GM18861 (cell line): ENCODE data around the gene FBXW11.
A peak's percentile ranks its signal among the peaks of the same experiment; 100 is the strongest.
"Not testable (repeated sequence)": the region's sequence is repeated elsewhere in the genome, so short reads cannot be mapped to it uniquely, and the experiment has no call there.

Experiments
- ATAC-seq: cut with Tn5 transposase; IDR thresholded peaks from one replicate; pipeline ENCODE4 v1.9.1; 2021; ENCODE audit not compliant: unreplicated experiment

FBXW11 gene

DNA sequence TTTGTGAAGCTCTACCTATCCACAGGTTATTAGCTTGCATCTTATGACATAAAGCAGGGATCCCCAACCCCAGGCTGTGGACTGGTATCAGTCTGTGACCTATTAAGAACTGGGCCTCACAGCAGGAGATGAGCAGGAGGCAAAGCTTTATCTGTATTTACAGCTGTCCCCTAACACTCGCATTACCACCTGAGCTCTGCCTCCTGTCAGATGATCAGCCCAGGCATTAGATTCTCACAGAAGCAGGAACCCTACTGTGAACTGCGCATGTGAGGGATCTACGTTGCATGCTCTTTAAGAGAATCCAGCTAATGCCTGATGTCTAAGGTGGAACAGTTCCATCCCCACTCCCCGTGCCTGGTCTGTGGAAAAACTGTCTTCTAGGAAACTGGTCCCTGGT, 19.7 kb downstream of the FBXW11 start:
- no peak for ATAC-seq

GRCh38 chr5:171984748-171985419, 21.6 kb downstream of the FBXW11 start:
- ATAC-seq = no peak

- ATAC-seq = no peak
These were observed 24.6 kb downstream of the FBXW11 start for GRCh38 chr5:171981847-171982246.

GRCh38 chr5:171980792-171981191, 25.6 kb downstream of the FBXW11 start:
- no peak for ATAC-seq

DNA sequence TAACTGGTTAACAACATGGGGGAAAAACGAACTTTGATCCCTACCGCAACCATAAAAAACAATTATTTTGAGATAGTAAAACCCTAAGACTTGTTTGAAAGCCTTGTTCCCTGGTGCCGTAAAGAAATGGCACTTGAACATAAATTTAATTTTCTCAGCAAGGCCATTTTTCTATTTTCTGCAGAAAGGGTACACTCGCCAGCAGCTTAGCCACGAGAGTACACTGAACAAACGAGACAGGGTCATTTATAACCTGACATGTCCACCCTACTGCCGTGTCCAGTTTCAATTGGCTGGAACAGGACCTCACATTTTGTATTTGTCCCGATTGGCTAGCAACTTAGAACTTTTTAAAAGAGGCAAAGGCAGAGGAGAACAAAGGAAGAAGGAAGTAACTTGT, 26.8 kb downstream of the FBXW11 start:
- ATAC-seq = no peak

GRCh38 chr5:171978519-171978918, 27.9 kb downstream of the FBXW11 start:
- ATAC-seq = peak; percentile 42

- ATAC-seq = peak; percentile 22
These were observed 28.4 kb downstream of the FBXW11 start for GRCh38 chr5:171978016-171978415.

DNA sequence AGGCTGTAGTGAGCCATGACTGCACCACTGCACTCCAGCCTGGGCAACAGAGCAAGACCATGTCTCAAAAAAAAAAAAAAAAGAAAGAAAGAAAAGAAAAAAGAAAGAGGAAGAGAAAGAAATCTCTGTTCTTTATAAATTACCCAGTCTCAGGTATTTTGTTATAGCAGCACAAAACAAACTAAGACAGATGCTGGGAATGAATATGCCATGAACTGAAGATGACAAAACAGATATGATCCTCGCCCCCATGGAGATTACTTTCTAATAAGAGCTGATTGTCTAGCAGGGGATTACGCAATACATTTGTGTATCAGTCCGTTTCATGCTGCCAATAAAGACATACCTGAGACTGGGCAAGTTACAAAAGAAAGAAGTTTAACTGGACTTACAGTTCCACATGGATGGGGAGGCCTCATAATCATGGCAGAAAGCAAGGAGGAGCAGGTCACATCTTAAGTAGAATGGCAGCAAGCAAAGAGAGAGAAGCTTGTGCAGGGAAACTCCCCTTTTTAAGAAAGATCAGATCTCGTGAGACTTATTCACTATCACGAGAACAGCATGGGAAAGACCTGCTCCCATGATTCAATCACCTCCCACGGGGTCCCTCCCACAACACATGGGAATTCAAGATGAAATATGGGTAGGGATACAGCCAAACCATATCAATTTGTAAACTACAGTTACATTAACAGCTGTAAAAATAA, 29.0 kb downstream of the FBXW11 start:
- ATAC-seq = not testable (repeated sequence)

GRCh38 chr5:171975877-171976667, 30.4 kb downstream of the FBXW11 start:
- ATAC-seq = no peak

DNA sequence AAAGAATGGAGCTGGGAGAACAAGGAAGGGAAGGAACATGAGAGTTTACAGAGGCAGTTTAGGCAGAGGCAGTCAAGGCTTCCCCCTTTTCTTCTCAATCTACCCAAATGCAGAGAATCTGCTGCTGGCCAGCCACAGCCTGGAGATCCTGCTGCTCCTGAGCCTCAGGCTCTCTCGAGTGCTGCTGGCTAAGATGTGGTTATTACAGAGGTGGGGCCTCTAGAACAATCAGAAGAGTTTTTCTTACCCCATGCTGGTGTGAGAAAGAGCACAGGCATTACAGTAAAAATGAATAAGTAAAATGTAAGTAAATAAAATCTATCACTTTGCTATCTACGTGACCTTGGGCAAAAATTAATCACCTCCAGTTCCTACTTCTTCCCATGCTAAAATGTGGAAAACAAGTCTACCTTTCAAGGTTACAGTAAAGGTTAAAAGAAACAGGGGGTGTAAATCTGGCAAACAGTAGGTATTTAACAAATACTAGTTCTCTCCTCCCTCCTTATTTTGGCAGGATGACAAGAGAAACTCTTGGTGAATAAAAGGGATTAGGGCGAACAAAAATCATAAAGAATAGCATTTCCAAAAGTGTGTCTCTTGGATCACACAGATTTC, 31.1 kb downstream of the FBXW11 start:
- no peak for ATAC-seq

GRCh38 chr5:171970826-171971225, 35.6 kb downstream of the FBXW11 start:
- ATAC-seq = no peak

DNA sequence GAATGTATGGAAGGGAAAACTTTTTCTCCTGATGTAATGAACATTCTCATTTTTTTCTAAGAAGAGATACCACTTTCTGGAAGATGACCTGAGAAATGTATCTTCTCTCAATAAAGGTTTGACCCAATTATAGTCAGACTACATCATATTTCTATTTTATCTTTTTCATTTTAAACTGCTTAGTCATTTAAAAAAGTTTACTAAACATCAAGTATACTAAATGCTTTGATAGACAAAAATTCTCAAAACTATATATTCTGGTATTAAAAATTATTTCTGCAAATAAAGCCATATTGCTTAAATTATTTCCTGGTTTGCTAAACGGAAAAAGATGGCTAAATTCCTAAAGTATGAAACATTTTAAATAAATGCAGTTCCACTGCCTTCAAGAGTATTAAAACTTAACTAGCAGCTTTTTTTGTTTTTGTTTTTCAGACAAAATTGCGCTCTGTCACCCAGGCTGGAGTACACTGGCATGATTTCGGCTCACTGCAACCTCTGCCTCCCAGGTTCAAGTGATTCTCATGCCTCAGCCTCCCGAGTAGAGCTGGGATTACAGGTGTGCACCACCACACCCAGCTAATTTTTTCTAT, 37.1 kb downstream of the FBXW11 start:
- no peak for ATAC-seq

GRCh38 chr5:171968531-171968930, 37.9 kb downstream of the FBXW11 start:
- ATAC-seq = no peak

- ATAC-seq = no peak
These were observed 39.5 kb downstream of the FBXW11 start for GRCh38 chr5:171966964-171967363.

DNA sequence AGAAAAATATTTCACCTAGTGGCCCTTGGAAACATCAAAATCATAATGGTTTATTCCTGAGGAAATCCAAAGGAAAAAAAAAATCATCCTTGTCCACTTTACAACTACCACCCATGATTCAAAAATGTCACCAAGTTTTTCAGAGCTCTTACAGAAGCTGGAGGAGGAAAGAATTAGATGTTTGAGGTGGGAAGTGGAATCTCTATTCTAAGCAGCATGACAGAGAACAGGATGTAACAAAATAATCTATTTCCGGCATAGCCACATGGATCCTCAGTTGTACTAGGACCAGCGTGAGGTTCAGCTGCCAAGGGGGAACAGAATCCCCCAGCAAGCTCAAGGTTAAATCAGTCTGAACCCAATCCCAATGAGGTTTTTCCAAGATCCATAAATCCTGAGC, 40.2 kb downstream of the FBXW11 start:
- ATAC-seq = no peak

DNA sequence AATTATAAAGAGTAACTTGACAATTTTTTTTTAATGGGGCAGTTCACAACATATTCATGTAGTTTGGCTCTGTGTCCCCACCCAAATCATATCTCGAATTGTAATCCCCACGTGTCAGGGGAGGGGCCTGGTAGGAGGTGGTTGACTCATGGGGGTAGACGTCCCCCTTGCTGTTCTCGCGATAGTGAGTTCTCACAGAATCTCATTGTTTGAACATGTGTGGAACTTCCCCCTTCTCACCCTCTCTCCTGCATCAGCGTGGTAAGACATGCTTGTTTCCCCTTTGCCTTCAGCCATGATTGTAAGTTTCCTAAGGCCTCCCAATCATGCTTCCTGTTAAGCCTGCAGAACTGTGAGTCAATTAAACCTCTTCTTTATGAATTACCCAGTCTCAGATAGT, 40.7 kb downstream of the FBXW11 start:
- no peak for ATAC-seq

GRCh38 chr5:171963416-171963815, 43.0 kb downstream of the FBXW11 start:
- ATAC-seq = no peak

DNA sequence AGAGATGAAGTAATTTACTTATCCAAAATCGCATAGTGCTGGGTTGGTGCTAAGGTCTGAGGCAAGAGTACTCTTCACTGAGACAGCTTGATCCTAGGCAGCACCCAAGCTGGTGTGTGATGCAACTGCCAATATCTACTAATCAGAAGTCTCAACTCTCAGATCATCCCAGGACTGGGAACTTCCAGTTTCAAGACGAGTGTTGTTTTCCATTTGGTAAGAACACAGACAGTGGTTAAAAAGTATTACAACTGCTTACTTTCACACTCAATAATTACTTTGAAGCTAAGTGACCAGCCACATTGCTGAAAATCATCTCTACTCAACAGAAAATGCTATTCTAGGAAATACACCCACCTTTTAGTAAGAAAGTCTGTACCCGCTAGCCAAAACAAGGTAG, 45.3 kb downstream of the FBXW11 start:
- ATAC-seq = peak; percentile 50

DNA sequence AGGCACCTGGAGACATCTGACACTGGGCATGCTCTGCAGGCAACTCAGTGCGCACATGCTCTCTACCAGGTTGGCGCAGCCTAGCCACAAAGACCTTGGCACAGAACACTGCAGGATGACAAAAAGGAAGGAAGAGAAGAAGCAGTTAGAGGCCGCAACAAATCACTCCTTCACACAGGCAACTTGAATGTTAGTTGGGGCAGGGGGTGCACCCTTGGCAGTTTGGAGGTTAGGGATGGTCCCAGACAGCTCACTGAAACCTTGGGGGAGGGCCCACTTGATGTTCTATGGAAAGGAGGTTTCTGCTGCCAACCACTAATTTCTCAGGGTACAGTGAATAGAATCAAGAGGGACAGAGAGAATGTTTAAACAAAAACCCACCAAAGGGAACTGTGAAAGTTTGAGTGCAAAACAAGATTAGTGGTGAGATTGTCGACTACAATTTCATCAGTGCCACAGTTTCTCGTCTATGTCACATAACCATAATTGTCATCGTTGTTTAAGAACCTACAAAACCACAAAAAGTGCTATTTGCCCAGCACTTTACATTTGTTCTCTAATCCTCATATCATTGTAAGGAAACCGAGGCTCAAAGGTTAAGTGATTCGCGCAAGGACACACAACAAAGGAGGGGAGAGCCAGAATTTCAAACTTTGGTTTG, 48.7 kb downstream of the FBXW11 start:
- ATAC-seq = no peak

GRCh38 chr5:171956887-171957495, 49.4 kb downstream of the FBXW11 start:
- no peak for ATAC-seq
